Osteocyte (in vitro differentiated cells): ENCODE measurements around the gene LPGAT1. TPM values are rescaled to one million over a fixed set of nuclear protein-coding genes. Genes with fewer than 3 reads are reported as not detected.

Experiments
- DNase-seq: peaks from one replicate; pipeline ENCODE4 v3.0.0; 2021; ENCODE audit warnings: mixed read lengths; ENCODE audit not compliant: unreplicated experiment; ENCODE audit errors: extremely low spot score
- H3K27ac Mint-ChIP-seq: one replicate; pipeline ENCODE4 v1.8.0; 2021; ENCODE audit warnings: mild to moderate bottlenecking, mixed read lengths; ENCODE audit not compliant: unreplicated experiment
- H3K27me3 Mint-ChIP-seq: one replicate; pipeline ENCODE4 v1.8.0; 2021; ENCODE audit warnings: mixed read lengths; ENCODE audit not compliant: unreplicated experiment
- H3K36me3 Mint-ChIP-seq: one replicate; pipeline ENCODE4 v1.8.0; 2021; ENCODE audit warnings: mixed read lengths; ENCODE audit not compliant: unreplicated experiment
- H3K4me1 Mint-ChIP-seq: one replicate; pipeline ENCODE4 v1.8.0; 2021; ENCODE audit warnings: mixed read lengths; ENCODE audit not compliant: unreplicated experiment
- H3K4me3 Mint-ChIP-seq: one replicate; pipeline ENCODE4 v1.8.0; 2021; ENCODE audit warnings: mild to moderate bottlenecking, moderate library complexity, mixed read lengths; ENCODE audit not compliant: unreplicated experiment
- H3K9me3 Mint-ChIP-seq: one replicate; pipeline ENCODE4 v1.8.0; 2021; ENCODE audit warnings: mixed read lengths; ENCODE audit not compliant: unreplicated experiment
- CTCF ChIP-seq: fragments of 200-600 bp; sonication (generic); IDR thresholded peaks from 2 replicates; pipeline ENCODE4 v1.5.0; 2021; ENCODE audit warnings: antibody characterized with exemption, mild to moderate bottlenecking, moderate library complexity
- total RNA-seq: library from RNA; stranded (reverse); gene quantifications from 2 replicates; pipeline ENCODE4 v1.2.1, GENCODE V29; 2021

Gene LPGAT1
- total RNA-seq, 1 donor from 2014 or later: 51.3 TPM

- Mint-ChIP-seq H3K4me1 (peaks cover 65% of the 10 kb centered on the region), H3K4me3 (no peak overlapping the region), H3K27me3 (no peaks in the 10 kb centered on the region), H3K9me3 (no peaks in the 10 kb centered on the region), H3K27ac (peak overlapping the region; percentile 12), H3K36me3 (peaks cover 2% of the 10 kb centered on the region)
- DNase-seq: no peak
- no peak for TF ChIP-seq CTCF
Measured at GRCh38 chr1:211738096-211738690, 92.4 kb downstream of the LPGAT1 start.

- DNase-seq: no peak
- H3K27ac Mint-ChIP-seq: peak overlapping the region; percentile 78
- no peak overlapping the region for H3K4me3 Mint-ChIP-seq
- H3K4me1 Mint-ChIP-seq: peaks cover 56% of the 10 kb centered on the region
- H3K9me3 Mint-ChIP-seq: no peaks in the 10 kb centered on the region
- no peak for TF ChIP-seq CTCF
- no peaks in the 10 kb centered on the region for H3K27me3 Mint-ChIP-seq
- no peaks in the 10 kb centered on the region for H3K36me3 Mint-ChIP-seq
Measured at GRCh38 chr1:211737115-211738035, 93.2 kb downstream of the LPGAT1 start.

GRCh38 chr1:211736351-211736915, 94.1 kb downstream of the LPGAT1 start:
- H3K36me3 Mint-ChIP-seq: no peaks in the 10 kb centered on the region
- H3K27me3 Mint-ChIP-seq: no peaks in the 10 kb centered on the region
- peaks cover 47% of the 10 kb centered on the region for H3K4me1 Mint-ChIP-seq
- no peaks in the 10 kb centered on the region for H3K9me3 Mint-ChIP-seq
- no peak for TF ChIP-seq CTCF
- peak overlapping the region; percentile 92 for H3K27ac Mint-ChIP-seq
- no peak overlapping the region for H3K4me3 Mint-ChIP-seq
- DNase-seq: no peak

- Mint-ChIP-seq H3K9me3 (no peaks in the 10 kb centered on the region), H3K4me3 (peak overlapping the region; percentile 56), H3K36me3 (no peaks in the 10 kb centered on the region), H3K4me1 (peaks cover 45% of the 10 kb centered on the region), H3K27me3 (no peaks in the 10 kb centered on the region), H3K27ac (peak overlapping the region; percentile 92)
- TF ChIP-seq CTCF: no peak
- DNase-seq: no peak
Measured at GRCh38 chr1:211735208-211736170, 95.1 kb downstream of the LPGAT1 start.
